GM23338 (cell line): ENCODE measurements around the gene CKLF. TPM values are rescaled to one million over a fixed set of nuclear protein-coding genes. Genes with fewer than 3 reads are reported as not detected.
A peak's percentile ranks its signal among the peaks of the same experiment; 100 is the strongest.

Source experiments
- ATAC-seq: fragments of 200-7000 bp; cut with Tn5 transposase; 3 replicates; pipeline ENCODE4 v1.9.1; 2020
- DNase-seq: peaks from one replicate; pipeline ENCODE4 v3.0.0-alpha.2; 2015; ENCODE audit warnings: low spot score
- H2AFZ ChIP-seq: fragments of 200-600 bp; sonication (generic); 2 replicates; pipeline ENCODE4 v1.8.0; 2016; ENCODE audit warnings: antibody characterized with exemption, mild to moderate bottlenecking, moderate library complexity
- H3F3A ChIP-seq: fragments of 200-600 bp; sonication (generic); replicated peaks from 2 replicates; pipeline ENCODE4 v1.8.0; 2017; ENCODE audit warnings: antibody characterized with exemption, mixed run types, low read depth
- H3K27ac ChIP-seq: fragments of 200-600 bp; sonication (generic); 2 replicates; pipeline ENCODE4 v1.6.1; 2016; ENCODE audit warnings: low read depth
- H3K27me3 ChIP-seq: fragments of 200-600 bp; sonication (generic); 2 replicates; pipeline ENCODE4 v1.8.0; 2016; ENCODE audit warnings: mild to moderate bottlenecking, mixed run types, moderate library complexity; ENCODE audit not compliant: insufficient read depth
- H3K36me3 ChIP-seq: fragments of 200-600 bp; sonication (generic); 2 replicates; pipeline ENCODE4 v1.8.0; 2016; ENCODE audit warnings: mild to moderate bottlenecking; ENCODE audit not compliant: insufficient read depth
- H3K4me1 ChIP-seq: fragments of 200-600 bp; sonication (generic); 2 replicates; pipeline ENCODE4 v1.8.0; 2016; ENCODE audit warnings: mild to moderate bottlenecking, moderate library complexity; ENCODE audit not compliant: insufficient read depth
- H3K4me2 ChIP-seq: fragments of 200-600 bp; sonication (generic); 2 replicates; pipeline ENCODE4 v1.7.1; 2017; ENCODE audit warnings: mixed run types
- H3K4me3 ChIP-seq: fragments of 200-600 bp; sonication (generic); 2 replicates; pipeline ENCODE4 v1.6.1; 2016; ENCODE audit warnings: mixed run types
- H3K79me2 ChIP-seq: fragments of 200-600 bp; sonication (generic); replicated peaks from 2 replicates; pipeline ENCODE4 v1.8.0; 2017; ENCODE audit warnings: mild to moderate bottlenecking; ENCODE audit not compliant: insufficient read depth
- H3K9me2 ChIP-seq: fragments of 200-600 bp; sonication (generic); 2 replicates; pipeline ENCODE4 v1.8.0; 2017; ENCODE audit not compliant: insufficient read depth
- H4K20me1 ChIP-seq: fragments of 200-600 bp; sonication (generic); replicated peaks from 2 replicates; pipeline ENCODE4 v1.8.0; 2017; ENCODE audit warnings: mild to moderate bottlenecking; ENCODE audit not compliant: insufficient read depth
- H3K27ac Mint-ChIP-seq: 2 replicates; pipeline ENCODE4 v1.8.0; 2020; ENCODE audit warnings: inconsistent platforms, mild to moderate bottlenecking, moderate library complexity, mixed read lengths
- H3K27me3 Mint-ChIP-seq: 3 replicates; pipeline ENCODE4 v1.8.0; 2022; ENCODE audit warnings: low read depth, mild to moderate bottlenecking, moderate library complexity, mixed read lengths, inconsistent platforms; ENCODE audit not compliant: insufficient read depth, poor library complexity
- H3K36me3 Mint-ChIP-seq: 3 replicates; pipeline ENCODE4 v1.8.0; 2021; ENCODE audit warnings: low read depth, mild to moderate bottlenecking, inconsistent platforms, moderate library complexity, mixed read lengths
- H3K4me1 Mint-ChIP-seq: 3 replicates; pipeline ENCODE4 v1.8.0; 2020; ENCODE audit warnings: mild to moderate bottlenecking, inconsistent platforms, mixed read lengths
- H3K4me3 Mint-ChIP-seq: 3 replicates; pipeline ENCODE4 v1.8.0; 2021; ENCODE audit warnings: moderate library complexity, mild to moderate bottlenecking, inconsistent platforms, mixed read lengths
- H3K9me3 Mint-ChIP-seq: 3 replicates; pipeline ENCODE4 v1.8.0; 2020; ENCODE audit warnings: moderate library complexity, mild to moderate bottlenecking, inconsistent platforms, mixed read lengths
- CREB1 ChIP-seq: fragments of 250-450 bp; sonication (Bioruptor Pico); IDR thresholded peaks from 2 replicates; pipeline ENCODE4 v1.5.0; 2020; ENCODE audit warnings: low read depth, mild to moderate bottlenecking, moderate library complexity
- EZH2 ChIP-seq: fragments of 200-600 bp; sonication (generic); IDR thresholded peaks from one replicate; pipeline ENCODE4 v1.8.0; 2017; ENCODE audit warnings: antibody characterized with exemption, mild to moderate bottlenecking, low read depth; ENCODE audit not compliant: unreplicated experiment
- EZH2phosphoT487 ChIP-seq: fragments of 200-600 bp; sonication (generic); IDR thresholded peaks from one replicate; pipeline ENCODE4 v1.8.1; 2018; ENCODE audit warnings: antibody characterized with exemption; ENCODE audit not compliant: unreplicated experiment
- NANOG ChIP-seq: IDR thresholded peaks from 2 replicates; pipeline ENCODE4 v1.6.1; 2016; ENCODE audit warnings: antibody characterized with exemption, borderline replicate concordance
- POLR2AphosphoS5 ChIP-seq: IDR thresholded peaks from 2 replicates; pipeline ENCODE4 v1.6.1; 2016; ENCODE audit warnings: antibody characterized with exemption, low read depth
- STAT1 ChIP-seq: IDR thresholded peaks from one replicate; pipeline ENCODE4 v1.6.1; 2016; ENCODE audit warnings: antibody characterized with exemption; ENCODE audit not compliant: unreplicated experiment
- ZNF114 ChIP-seq: fragments of 250-450 bp; sonication (Bioruptor Pico); IDR thresholded peaks from 2 replicates; pipeline ENCODE4 v1.5.0; 2020; ENCODE audit warnings: mild to moderate bottlenecking, moderate library complexity
- polyA plus RNA-seq: library from polyadenylated mRNA; unstranded; fragments of >200 nt; fragmentation: Nextera tagmentation; extraction: Ambion mirVana; gene quantifications from 2 replicates; pipeline ENCODE4 v1.2.1, GENCODE V29; 2016
- total RNA-seq: library from RNA; depleted of rRNA; stranded (reverse); fragments of >200 nt; shearing (Covaris generic); gene quantifications from 2 replicates; pipeline ENCODE4 v1.2.3, GENCODE V29; 2014
- TF ChIP-seq, protein P1 (sequence below): IDR thresholded peaks from one replicate; pipeline ENCODE4 v1.6.1; 2018; ENCODE audit warnings: antibody characterized with exemption; ENCODE audit not compliant: unreplicated experiment
- TF ChIP-seq, protein P2 (sequence below): fragments of 250-450 bp; sonication (Bioruptor Pico); IDR thresholded peaks from 2 replicates; pipeline ENCODE4 v1.5.0; 2020; ENCODE audit warnings: mild to moderate bottlenecking, moderate library complexity
- TF ChIP-seq, protein P3 (sequence below), 2 experiments: fragments of 200-600 bp in 1 of 2; sonication (generic) in 1 of 2; conservative IDR thresholded peaks; 2 replicates each; pipeline versions ENCODE4 v1.5.1 to v1.6.1; 2016 to 2017; ENCODE audit warnings: antibody characterized with exemption in 2 of 2, low read depth in 2 of 2, mild to moderate bottlenecking in 2 of 2, moderate library complexity in 1 of 2

Gene CKLF
- total and polyA plus RNA-seq, 2 experiments from 2014 or later, result 25.5 to 60.0 TPM

DNA sequence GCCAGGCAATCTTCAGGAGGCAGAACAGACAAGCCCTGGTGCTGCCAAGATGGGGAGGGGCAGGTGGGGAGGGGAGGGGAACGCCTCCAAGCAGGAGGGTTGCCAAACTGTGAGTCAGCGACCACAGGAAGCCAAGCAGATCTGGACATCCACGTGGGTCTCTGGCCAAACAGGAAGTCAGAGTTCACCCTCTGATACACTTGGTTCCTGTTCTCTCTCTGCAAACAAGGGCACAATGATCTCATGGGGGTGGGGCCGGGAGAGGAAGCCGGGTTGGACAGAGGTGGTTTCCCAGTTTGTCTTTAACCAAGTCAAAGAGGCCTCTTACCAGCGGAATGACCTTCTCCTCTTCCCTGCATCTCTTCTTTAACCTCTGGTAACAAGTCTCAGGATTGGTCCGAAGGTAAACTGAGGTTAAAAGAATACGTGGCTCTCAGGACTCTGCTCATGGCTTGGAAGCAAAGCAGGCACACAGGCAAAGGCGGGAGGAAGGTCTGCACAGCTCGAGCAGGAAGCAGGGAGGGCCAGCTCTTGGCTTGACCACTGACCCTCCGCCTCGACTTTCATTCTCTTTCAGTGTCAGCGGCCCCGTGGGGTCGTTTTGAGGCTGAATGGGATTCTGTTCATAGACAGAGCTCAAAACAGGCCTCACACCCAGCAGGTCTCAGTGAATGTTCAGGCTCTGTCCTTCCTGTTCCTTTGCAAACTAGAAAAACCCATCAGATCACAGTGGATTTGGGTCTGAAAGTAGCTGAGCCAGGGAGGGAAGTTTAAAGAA lies 35.4 kb upstream of the CKLF start:
- Mint-ChIP-seq H3K4me3 (no peak overlapping the region), H3K27ac (peak overlapping the region; percentile 81), H3K9me3 (no peaks in the 10 kb centered on the region; the same call in 2 of the 3 replicates), H3K36me3 (peaks cover 23% of the 10 kb centered on the region), H3K27me3 (peaks cover 6% of the 10 kb centered on the region), H3K4me1 (peaks cover 28% of the 10 kb centered on the region)
- DNase-seq (no peak), ATAC-seq (no peak)
- Histone ChIP-seq H3F3A (no peaks in the 10 kb centered on the region), H3K27me3 (no peaks in the 10 kb centered on the region), H3K4me3 (no peak overlapping the region), H2AFZ (no peak overlapping the region), H4K20me1 (no peaks in the 10 kb centered on the region), H3K4me2 (no peak overlapping the region), H3K27ac (no peak overlapping the region), H3K9me2 (no peaks in the 10 kb centered on the region), H3K4me1 (peaks cover 8% of the 10 kb centered on the region), H3K36me3 (no peaks in the 10 kb centered on the region), H3K79me2 (no peaks in the 10 kb centered on the region)
- TF ChIP-seq, protein P1, sequence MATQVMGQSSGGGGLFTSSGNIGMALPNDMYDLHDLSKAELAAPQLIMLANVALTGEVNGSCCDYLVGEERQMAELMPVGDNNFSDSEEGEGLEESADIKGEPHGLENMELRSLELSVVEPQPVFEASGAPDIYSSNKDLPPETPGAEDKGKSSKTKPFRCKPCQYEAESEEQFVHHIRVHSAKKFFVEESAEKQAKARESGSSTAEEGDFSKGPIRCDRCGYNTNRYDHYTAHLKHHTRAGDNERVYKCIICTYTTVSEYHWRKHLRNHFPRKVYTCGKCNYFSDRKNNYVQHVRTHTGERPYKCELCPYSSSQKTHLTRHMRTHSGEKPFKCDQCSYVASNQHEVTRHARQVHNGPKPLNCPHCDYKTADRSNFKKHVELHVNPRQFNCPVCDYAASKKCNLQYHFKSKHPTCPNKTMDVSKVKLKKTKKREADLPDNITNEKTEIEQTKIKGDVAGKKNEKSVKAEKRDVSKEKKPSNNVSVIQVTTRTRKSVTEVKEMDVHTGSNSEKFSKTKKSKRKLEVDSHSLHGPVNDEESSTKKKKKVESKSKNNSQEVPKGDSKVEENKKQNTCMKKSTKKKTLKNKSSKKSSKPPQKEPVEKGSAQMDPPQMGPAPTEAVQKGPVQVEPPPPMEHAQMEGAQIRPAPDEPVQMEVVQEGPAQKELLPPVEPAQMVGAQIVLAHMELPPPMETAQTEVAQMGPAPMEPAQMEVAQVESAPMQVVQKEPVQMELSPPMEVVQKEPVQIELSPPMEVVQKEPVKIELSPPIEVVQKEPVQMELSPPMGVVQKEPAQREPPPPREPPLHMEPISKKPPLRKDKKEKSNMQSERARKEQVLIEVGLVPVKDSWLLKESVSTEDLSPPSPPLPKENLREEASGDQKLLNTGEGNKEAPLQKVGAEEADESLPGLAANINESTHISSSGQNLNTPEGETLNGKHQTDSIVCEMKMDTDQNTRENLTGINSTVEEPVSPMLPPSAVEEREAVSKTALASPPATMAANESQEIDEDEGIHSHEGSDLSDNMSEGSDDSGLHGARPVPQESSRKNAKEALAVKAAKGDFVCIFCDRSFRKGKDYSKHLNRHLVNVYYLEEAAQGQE, result no peak
- no peak for TF ChIP-seq EZH2phosphoT487
- no peak for TF ChIP-seq POLR2AphosphoS5
- TF ChIP-seq EZH2, result no peak
- TF ChIP-seq, protein P2, sequence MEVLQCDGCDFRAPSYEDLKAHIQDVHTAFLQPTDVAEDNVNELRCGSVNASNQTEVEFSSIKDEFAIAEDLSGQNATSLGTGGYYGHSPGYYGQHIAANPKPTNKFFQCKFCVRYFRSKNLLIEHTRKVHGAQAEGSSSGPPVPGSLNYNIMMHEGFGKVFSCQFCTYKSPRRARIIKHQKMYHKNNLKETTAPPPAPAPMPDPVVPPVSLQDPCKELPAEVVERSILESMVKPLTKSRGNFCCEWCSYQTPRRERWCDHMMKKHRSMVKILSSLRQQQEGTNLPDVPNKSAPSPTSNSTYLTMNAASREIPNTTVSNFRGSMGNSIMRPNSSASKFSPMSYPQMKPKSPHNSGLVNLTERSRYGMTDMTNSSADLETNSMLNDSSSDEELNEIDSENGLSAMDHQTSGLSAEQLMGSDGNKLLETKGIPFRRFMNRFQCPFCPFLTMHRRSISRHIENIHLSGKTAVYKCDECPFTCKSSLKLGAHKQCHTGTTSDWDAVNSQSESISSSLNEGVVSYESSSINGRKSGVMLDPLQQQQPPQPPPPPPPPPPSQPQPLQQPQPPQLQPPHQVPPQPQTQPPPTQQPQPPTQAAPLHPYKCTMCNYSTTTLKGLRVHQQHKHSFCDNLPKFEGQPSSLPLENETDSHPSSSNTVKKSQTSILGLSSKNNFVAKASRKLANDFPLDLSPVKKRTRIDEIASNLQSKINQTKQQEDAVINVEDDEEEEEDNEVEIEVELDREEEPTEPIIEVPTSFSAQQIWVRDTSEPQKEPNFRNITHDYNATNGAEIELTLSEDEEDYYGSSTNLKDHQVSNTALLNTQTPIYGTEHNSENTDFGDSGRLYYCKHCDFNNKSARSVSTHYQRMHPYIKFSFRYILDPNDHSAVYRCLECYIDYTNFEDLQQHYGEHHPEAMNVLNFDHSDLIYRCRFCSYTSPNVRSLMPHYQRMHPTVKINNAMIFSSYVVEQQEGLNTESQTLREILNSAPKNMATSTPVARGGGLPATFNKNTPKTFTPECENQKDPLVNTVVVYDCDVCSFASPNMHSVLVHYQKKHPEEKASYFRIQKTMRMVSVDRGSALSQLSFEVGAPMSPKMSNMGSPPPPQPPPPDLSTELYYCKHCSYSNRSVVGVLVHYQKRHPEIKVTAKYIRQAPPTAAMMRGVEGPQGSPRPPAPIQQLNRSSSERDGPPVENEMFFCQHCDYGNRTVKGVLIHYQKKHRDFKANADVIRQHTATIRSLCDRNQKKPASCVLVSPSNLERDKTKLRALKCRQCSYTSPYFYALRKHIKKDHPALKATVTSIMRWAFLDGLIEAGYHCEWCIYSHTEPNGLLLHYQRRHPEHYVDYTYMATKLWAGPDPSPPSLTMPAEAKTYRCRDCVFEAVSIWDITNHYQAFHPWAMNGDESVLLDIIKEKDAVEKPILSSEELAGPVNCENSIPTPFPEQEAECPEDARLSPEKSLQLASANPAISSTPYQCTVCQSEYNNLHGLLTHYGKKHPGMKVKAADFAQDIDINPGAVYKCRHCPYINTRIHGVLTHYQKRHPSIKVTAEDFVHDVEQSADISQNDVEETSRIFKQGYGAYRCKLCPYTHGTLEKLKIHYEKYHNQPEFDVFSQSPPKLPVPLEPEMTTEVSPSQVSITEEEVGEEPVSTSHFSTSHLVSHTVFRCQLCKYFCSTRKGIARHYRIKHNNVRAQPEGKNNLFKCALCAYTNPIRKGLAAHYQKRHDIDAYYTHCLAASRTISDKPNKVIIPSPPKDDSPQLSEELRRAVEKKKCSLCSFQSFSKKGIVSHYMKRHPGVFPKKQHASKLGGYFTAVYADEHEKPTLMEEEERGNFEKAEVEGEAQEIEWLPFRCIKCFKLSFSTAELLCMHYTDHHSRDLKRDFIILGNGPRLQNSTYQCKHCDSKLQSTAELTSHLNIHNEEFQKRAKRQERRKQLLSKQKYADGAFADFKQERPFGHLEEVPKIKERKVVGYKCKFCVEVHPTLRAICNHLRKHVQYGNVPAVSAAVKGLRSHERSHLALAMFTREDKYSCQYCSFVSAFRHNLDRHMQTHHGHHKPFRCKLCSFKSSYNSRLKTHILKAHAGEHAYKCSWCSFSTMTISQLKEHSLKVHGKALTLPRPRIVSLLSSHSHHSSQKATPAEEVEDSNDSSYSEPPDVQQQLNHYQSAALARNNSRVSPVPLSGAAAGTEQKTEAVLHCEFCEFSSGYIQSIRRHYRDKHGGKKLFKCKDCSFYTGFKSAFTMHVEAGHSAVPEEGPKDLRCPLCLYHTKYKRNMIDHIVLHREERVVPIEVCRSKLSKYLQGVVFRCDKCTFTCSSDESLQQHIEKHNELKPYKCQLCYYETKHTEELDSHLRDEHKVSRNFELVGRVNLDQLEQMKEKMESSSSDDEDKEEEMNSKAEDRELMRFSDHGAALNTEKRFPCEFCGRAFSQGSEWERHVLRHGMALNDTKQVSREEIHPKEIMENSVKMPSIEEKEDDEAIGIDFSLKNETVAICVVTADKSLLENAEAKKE, result no peak
- no peak for TF ChIP-seq NANOG
- no peak for TF ChIP-seq STAT1
- no peak for TF ChIP-seq CREB1 (CRISPR knock-in tag)
- no peak for TF ChIP-seq ZNF114 (CRISPR knock-in tag)
- TF ChIP-seq, protein P3, sequence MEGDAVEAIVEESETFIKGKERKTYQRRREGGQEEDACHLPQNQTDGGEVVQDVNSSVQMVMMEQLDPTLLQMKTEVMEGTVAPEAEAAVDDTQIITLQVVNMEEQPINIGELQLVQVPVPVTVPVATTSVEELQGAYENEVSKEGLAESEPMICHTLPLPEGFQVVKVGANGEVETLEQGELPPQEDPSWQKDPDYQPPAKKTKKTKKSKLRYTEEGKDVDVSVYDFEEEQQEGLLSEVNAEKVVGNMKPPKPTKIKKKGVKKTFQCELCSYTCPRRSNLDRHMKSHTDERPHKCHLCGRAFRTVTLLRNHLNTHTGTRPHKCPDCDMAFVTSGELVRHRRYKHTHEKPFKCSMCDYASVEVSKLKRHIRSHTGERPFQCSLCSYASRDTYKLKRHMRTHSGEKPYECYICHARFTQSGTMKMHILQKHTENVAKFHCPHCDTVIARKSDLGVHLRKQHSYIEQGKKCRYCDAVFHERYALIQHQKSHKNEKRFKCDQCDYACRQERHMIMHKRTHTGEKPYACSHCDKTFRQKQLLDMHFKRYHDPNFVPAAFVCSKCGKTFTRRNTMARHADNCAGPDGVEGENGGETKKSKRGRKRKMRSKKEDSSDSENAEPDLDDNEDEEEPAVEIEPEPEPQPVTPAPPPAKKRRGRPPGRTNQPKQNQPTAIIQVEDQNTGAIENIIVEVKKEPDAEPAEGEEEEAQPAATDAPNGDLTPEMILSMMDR (conservative IDR thresholded peaks at IDR 0.05; ENCODE audit: low read depth in 2 of 2), result no peak
